AG04449 (cell line): Measurements from ENCODE around the gene ADGB.

Experiments
- CTCF ChIA-PET: fragments of 350-600 bp; formaldehyde crosslinking; extraction: SDS; loops from one replicate; lab custom pipeline; 2021; ENCODE audit warnings: antibody characterized with exemption; lab: Yijun Ruan, JAX
- POLR2A ChIA-PET: fragments of 400-600, 350-600 bp; formaldehyde crosslinking; extraction: SDS; loops from one replicate; lab custom pipeline; 2020; ENCODE audit warnings: antibody characterized with exemption, inconsistent platforms; lab: Yijun Ruan, JAX
- DNase-seq: peaks from one replicate; pipeline ENCODE4 v3.0.0-alpha.2; 2010; ENCODE audit warnings: low read depth, low spot score
- H3K4me3 ChIP-seq: 2 replicates; pipeline ENCODE4 v1.5.1; 2011; ENCODE audit warnings: low read depth, mild to moderate bottlenecking, control low read depth, low read length
- TF ChIP-seq, protein P1 (sequence below): IDR thresholded peaks from one replicate; pipeline ENCODE4 v1.5.1; 2011; ENCODE audit warnings: mild to moderate bottlenecking, moderate library complexity, low read length, control low read depth, inconsistent platforms; ENCODE audit not compliant: insufficient read depth; ENCODE audit errors: missing control alignments

ADGB gene

DNA sequence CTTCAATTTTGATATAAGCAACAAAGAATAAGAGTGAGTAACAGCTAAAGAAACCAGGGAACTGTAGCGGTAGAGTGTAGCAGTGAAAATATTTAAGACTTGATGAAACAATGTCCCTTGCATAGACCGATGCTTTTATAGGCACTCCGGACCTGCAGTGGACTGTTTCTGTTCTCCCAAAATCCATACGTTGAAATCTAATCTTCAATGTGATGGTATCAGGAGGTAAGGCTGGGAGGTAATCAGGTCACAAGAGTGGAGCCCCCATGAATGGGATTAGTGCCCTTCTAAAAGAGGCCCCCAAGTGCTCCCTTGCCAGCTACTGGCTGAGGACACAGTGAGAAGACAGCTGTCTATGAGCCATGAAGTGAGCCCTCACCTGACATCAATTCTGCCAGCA is 260.4 kb downstream of the ADGB start:
- POLR2A ChIA-PET = no interaction called here

DNA sequence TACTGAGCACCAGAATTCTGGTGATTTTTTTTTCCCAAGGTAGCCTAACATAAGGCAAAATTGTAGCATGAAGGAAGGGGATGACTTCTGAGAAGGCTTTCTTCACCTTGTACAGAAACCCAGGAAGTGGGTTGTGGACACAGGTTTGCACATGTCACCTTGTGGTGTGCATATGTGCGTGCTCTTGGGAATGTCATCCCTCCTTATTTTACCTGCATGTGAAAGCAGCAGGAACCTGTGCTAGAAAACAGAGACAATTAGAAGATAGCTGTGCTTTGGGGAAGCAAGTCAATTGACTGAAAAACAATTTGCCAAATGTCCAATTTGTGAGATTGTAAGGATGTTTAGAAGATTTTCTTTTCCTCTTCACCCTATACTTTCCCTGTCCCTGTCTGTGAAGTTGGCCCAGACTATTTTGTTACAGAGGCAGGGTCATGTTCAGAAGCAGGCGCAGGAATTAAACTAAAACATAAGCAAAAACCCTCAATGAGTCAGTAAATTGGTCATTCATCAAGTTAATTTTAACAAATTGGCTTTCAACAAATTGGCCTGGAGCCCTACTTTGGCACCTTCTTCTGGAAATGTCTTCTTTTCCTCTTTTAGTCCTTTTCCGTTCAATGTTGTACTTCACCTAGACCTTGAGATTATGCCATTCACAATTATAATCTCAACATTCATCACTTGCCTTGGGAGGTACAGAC is 261.2 kb downstream of the ADGB start:
- TF ChIP-seq, protein P1, sequence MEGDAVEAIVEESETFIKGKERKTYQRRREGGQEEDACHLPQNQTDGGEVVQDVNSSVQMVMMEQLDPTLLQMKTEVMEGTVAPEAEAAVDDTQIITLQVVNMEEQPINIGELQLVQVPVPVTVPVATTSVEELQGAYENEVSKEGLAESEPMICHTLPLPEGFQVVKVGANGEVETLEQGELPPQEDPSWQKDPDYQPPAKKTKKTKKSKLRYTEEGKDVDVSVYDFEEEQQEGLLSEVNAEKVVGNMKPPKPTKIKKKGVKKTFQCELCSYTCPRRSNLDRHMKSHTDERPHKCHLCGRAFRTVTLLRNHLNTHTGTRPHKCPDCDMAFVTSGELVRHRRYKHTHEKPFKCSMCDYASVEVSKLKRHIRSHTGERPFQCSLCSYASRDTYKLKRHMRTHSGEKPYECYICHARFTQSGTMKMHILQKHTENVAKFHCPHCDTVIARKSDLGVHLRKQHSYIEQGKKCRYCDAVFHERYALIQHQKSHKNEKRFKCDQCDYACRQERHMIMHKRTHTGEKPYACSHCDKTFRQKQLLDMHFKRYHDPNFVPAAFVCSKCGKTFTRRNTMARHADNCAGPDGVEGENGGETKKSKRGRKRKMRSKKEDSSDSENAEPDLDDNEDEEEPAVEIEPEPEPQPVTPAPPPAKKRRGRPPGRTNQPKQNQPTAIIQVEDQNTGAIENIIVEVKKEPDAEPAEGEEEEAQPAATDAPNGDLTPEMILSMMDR = no peak
- ChIA-PET CTCF (interaction anchor here (1.2 kb wide), 1 partner anchor 25 kb away, joined by 3 read pairs; no protein-coding TSS in a partner anchor), POLR2A (no interaction called here)
- no peak for DNase-seq
- no peak overlapping the region for H3K4me3 ChIP-seq

More for the DNA sequence above, 260.4 kb downstream of the ADGB start:
- no peak overlapping the region for H3K4me3 ChIP-seq
- TF ChIP-seq, protein P1 = no peak
- CTCF ChIA-PET = interaction anchor here (0.6 to 2.0 kb wide), 5 partner anchors 8 to 425 kb away, joined by 3 to 8 read pairs (median 3); no protein-coding TSS in a partner anchor
- no peak for DNase-seq

DNA sequence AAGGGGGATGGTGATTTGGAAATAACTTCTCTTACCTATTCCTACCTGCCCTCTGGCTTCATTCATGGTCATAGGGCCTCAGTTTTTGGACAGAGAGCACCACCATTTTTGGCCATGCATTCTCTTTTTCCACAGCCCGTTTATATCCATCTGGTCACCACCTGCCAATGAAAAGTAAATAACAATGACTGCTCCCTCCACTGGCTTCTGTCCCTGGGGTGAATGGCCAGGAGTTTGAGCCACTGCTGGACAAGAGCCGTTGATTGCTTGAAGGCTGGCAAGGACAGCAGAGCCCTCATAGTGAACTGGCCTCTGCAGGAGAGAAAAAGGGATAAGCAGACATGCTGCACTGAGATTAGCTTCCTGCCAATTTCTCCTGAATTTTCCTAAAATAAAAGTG is 261.8 kb downstream of the ADGB start:
- CTCF ChIA-PET = interaction anchor here (1.2 kb wide), 1 partner anchor 24 kb away, joined by 3 read pairs; no protein-coding TSS in a partner anchor

DNA sequence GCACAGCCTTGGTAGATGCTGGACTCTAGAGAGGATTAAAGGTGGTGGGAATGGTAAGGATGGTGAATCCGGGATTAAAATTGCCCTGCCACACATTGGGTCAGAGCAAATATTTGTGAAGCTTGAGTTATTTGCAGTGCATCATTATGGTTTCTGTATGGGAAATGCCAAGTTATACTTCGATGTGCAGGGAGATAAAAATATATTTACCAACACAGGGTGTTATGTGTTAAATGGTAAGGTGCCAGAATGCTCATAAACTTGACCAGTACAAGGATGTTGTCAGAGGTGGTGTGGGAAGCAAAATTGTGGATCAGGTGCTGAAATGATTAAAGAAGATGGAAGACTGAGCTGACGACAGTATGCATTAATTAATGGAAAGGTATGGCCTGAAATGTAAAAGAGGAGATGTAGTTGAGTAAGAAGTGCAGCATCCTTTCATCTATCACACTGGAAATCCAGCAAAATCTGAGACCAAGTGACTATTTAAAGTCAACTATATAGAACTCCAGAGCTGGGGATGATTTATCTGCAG is 262.3 kb downstream of the ADGB start:
- H3K4me3 ChIP-seq = no peak overlapping the region
- ChIA-PET CTCF (interaction anchor here (1.0 to 1.2 kb wide), 3 partner anchors 14 to 25 kb away, joined by 3 read pairs; no protein-coding TSS in a partner anchor), POLR2A (no interaction called here)
- TF ChIP-seq, protein P1 = no peak
- no peak for DNase-seq

More for the DNA sequence above, 261.8 kb downstream of the ADGB start:
- H3K4me3 ChIP-seq = no peak overlapping the region
- no peak for DNase-seq
- TF ChIP-seq, protein P1 = no peak
- POLR2A ChIA-PET = no interaction called here

DNA sequence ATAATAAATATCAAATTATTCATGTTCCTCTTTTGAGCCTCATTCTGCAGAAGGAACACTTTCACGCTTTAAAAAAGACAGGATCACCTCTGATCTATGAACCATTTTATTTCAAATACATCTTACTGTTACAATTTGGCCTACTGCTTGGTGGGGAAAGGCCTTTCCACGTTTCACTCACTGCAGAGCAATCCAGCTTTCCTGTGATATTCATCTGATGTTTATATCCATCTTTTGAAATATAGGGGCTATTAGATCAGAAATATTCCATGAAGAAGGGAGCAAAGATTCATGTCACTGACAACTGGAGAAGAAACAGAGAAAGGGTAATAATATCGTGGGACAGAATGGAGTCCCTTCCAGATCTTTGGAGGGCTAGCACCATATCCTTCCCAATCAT is 262.9 kb downstream of the ADGB start:
- POLR2A ChIA-PET = no interaction called here
- no peak for DNase-seq
- TF ChIP-seq, protein P1 = no peak
- H3K4me3 ChIP-seq = no peak overlapping the region
- CTCF ChIA-PET = interaction anchor here (1.0 kb wide), 2 partner anchors 14 to 24 kb away, joined by 3 read pairs; no protein-coding TSS in a partner anchor

DNA sequence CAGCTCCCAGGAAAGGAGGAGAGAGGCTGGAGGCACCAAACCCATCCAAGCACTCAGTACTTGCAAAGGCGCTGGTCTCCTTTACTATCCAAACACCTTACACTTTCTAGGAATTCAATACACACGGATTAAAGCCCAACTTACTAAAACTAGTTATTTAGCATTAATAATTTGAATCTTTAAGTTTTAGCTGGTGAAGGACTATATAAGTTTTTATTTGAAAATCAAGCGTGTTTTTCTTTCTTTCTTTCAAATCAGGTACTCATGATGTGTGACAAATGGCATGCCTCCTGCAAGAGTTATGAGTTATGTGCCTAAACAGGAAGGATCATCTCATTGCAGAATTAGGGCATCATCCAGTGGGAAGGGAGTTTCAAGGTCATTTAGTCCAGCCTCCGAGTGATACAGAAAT is 263.7 kb downstream of the ADGB start:
- TF ChIP-seq, protein P1 = no peak
- ChIA-PET CTCF (no interaction called here), POLR2A (no interaction called here)
- DNase-seq = no peak
- H3K4me3 ChIP-seq = no peak overlapping the region
